AG04450 (cell line): ENCODE results near the gene SLC24A2. TPM values are rescaled to one million over a fixed set of nuclear protein-coding genes. Genes with fewer than 3 reads are reported as not detected.
"Not testable (repeated sequence)": the region's sequence is repeated elsewhere in the genome, so short reads cannot be mapped to it uniquely, and the experiment has no call there.

Source experiments
- CTCF ChIA-PET: fragments of 300-600, 350-600 bp; formaldehyde crosslinking; extraction: SDS; loops from one replicate; lab custom pipeline; 2022; ENCODE audit warnings: antibody characterized with exemption, inconsistent platforms; lab: Charles Lee
- POLR2A ChIA-PET: fragments of 350-600 bp; formaldehyde crosslinking; extraction: SDS; loops from one replicate; lab custom pipeline; 2021; ENCODE audit warnings: antibody characterized with exemption, inconsistent platforms; lab: Yijun Ruan, JAX
- DNase-seq: peaks from one replicate; pipeline ENCODE4 v3.0.0-alpha.2; 2011; ENCODE audit warnings: low read depth, low spot score
- H3K27ac ChIP-seq: one replicate; pipeline ENCODE4 v1.5.1; 2012; ENCODE audit warnings: low read depth, low read length, control low read depth
- H3K27me3 ChIP-seq: one replicate; pipeline ENCODE4 v1.6.0; 2012; ENCODE audit warnings: low read length; ENCODE audit not compliant: control insufficient read depth, insufficient read depth
- H3K4me3 ChIP-seq: 2 replicates; pipeline ENCODE4 v1.5.1; 2011; ENCODE audit warnings: mild to moderate bottlenecking, low read depth, low read length, control low read depth
- H3K9me3 ChIP-seq: 2 replicates; pipeline ENCODE4 v1.5.1; 2012; ENCODE audit warnings: low read length; ENCODE audit not compliant: control insufficient read depth, insufficient read depth
- polyA minus RNA-seq: library from RNA; depleted of rRNA, polyadenylated mRNA; stranded (reverse); fragments of >200 nt; gene quantifications from 2 replicates; pipeline ENCODE4 v1.2.3, GENCODE V29; 2011; rRNA and poly(A)+ RNA removed
- polyA plus RNA-seq: library from polyadenylated mRNA; depleted of rRNA; stranded (reverse); fragments of >200 nt; gene quantifications from 2 replicates; pipeline ENCODE4 v1.2.3, GENCODE V29; 2011; rRNA removed
- TF ChIP-seq, protein P1 (sequence below): IDR thresholded peaks from 2 replicates; pipeline ENCODE4 v1.5.1; 2011; ENCODE audit warnings: low read depth, low read length, control low read depth, inconsistent platforms

SLC24A2 gene
- not detected in 2 replicates for polyA plus RNA-seq
- not detected in 2 replicates for polyA minus RNA-seq

DNA sequence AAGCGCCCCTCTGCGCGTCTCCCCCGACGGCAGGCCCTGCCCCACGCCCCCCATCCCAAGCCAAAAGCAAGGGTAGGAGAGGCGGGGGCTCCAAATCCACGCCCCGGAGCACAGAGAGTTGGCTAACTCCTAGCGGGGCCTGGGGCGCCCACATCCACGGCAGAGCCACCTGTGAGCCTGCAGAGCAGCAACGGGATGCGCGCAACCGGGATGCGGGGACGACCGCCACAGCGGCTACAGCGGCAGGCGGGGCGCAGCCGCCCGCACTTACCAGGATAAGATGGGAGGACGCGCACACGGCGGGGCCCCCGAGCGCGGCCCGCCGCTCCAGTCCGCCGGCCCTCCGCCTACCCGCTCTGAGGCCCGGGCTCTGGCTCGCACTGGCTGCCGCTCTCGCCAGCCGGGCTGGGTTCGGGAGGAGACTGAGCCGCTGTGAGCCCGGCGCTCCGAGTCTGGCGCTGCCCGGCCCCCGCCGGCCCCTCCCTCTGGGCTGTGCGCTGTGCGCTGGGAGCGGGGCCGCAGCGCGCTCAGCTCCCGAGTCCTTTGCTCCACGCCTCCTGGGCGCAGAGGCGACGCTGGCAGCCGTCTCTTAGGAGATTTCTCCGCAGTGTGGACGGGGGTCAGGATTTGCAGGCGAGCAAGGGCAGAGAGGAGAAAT, at the start of gene SLC24A2:
TSS of gene SLC24A2 (minus strand) at position 424 of the 658 bp plus-strand sequence.
- ChIA-PET POLR2A (no interaction called here), CTCF (no interaction called here)
- no peak for DNase-seq
- no peak within 1 kb of the TSS for H3K4me3 ChIP-seq
- H3K9me3 ChIP-seq = no peaks in the 10 kb centered on the region
- TF ChIP-seq, protein P1, sequence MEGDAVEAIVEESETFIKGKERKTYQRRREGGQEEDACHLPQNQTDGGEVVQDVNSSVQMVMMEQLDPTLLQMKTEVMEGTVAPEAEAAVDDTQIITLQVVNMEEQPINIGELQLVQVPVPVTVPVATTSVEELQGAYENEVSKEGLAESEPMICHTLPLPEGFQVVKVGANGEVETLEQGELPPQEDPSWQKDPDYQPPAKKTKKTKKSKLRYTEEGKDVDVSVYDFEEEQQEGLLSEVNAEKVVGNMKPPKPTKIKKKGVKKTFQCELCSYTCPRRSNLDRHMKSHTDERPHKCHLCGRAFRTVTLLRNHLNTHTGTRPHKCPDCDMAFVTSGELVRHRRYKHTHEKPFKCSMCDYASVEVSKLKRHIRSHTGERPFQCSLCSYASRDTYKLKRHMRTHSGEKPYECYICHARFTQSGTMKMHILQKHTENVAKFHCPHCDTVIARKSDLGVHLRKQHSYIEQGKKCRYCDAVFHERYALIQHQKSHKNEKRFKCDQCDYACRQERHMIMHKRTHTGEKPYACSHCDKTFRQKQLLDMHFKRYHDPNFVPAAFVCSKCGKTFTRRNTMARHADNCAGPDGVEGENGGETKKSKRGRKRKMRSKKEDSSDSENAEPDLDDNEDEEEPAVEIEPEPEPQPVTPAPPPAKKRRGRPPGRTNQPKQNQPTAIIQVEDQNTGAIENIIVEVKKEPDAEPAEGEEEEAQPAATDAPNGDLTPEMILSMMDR = no peak
- peaks cover 12% of the 10 kb centered on the region for H3K27me3 ChIP-seq
- H3K27ac ChIP-seq = no peak within 1 kb of the TSS

DNA sequence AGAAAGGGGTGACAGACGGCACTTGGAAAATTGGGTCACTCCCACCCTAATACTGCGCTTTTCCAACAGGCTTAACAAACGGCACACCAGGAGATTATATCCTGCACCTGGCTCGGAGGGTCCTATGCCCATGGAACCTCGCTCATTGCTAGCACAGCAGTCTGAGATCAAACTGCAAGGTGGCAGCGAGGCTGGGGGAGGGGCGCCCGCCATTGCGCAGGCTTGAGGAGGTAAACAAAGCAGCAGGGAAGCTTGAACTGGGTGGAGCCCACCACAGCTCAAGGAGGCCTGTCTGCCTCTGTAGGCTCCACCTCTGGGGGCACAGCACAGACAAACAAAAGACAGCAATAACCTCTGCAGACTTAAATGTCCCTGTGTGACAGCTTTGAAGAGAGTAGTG, 44.5 kb upstream of the SLC24A2 start:
- H3K27ac ChIP-seq, DNase-seq, H3K27me3 ChIP-seq, H3K4me3 ChIP-seq, POLR2A ChIA-PET, H3K9me3 ChIP-seq, CTCF ChIA-PET: not testable (repeated sequence)

DNA sequence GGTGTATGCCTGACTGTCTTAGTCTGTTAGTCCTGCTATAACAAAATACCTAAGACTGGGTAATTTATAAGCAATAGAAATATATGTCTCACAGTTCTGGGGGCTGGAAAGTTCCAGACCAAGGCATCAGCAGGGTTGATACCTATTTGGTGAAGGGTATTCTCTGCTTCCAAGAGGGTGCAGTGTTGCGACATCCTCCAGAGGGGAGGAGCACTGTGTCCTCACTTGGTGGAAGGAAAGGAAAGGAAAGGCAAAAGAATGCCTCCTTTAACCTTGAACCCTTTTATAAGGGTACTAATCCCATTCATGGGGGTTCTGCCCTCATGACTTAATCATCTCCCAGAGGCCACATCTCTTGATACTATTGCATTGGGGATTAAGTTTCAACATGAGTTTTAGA, 42.0 kb upstream of the SLC24A2 start:
- H3K27me3 ChIP-seq = no peaks in the 10 kb centered on the region
- H3K9me3 ChIP-seq = no peaks in the 10 kb centered on the region
- H3K4me3 ChIP-seq = no peak overlapping the region
- DNase-seq = no peak
- CTCF ChIA-PET = no interaction called here
- TF ChIP-seq, protein P1 = no peak
- no peak overlapping the region for H3K27ac ChIP-seq
- POLR2A ChIA-PET = no interaction called here

DNA sequence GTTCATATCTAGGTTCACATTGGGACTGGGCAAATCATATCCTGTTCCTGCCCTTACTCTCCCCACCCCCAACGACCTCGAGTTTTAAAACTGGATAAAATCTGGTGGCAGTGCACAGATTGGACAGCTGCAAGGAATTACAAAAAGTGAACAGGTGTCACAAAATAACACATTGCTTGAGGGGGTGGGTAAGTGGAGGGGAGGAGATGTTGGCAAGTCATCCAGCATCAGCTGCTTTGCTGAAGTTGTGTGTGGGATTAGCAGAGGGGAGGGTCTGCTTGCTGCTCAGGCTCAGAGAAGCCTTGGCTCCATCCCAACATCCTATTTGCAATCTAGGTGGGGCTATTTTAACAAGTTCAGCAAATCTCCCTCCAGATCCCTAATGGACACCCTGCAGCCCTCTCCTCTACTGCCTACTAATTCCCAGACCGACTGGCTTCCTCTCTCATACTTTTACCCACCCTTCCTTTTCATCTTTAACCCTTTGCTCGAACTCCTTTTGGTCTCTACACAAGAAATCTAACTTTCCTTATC, 39.8 kb upstream of the SLC24A2 start:
- H3K27me3 ChIP-seq = no peaks in the 10 kb centered on the region
- no peak overlapping the region for H3K27ac ChIP-seq
- H3K4me3 ChIP-seq = no peak overlapping the region
- no peaks in the 10 kb centered on the region for H3K9me3 ChIP-seq
- no peak for DNase-seq
- TF ChIP-seq, protein P1 = no peak
- ChIA-PET CTCF (no interaction called here), POLR2A (no interaction called here)

DNA sequence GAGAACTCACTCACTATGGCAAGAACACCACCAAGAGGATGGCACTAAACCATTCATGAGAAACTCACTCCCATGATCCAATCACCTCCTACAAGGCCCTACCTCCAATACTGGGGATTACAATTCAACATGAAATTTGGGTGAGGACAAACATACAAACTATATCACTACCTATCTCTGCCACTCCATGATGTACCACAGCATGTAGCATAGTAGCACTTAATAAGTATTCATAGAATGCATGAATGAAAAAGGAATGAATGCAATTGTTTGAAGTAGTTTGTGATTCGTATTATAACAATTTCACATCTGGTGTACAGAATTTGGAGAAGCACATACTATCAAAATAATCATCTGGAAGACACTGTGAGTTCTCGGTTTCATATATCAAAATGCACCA, 27.9 kb upstream of the SLC24A2 start:
- POLR2A ChIA-PET = no interaction called here
- DNase-seq = no peak
- CTCF ChIA-PET = no interaction called here
- TF ChIP-seq, protein P1 = no peak
- Histone ChIP-seq H3K27me3 (no peaks in the 10 kb centered on the region), H3K9me3 (no peaks in the 10 kb centered on the region), H3K4me3 (no peak overlapping the region), H3K27ac (no peak overlapping the region)
